ELR (cell line): ENCODE results near the gene CCDC194.

Experiments used
- DNase-seq: peaks from one replicate; pipeline ENCODE4 v3.0.0-alpha.2; 2015; ENCODE audit warnings: low read depth

Gene CCDC194

GRCh38 chr19:17393914-17394313, at the start of gene CCDC194:
Gene CCDC194 (minus strand): TSS chr19:17394196. CDS start chr19:17394158, 38 bp downstream.
- DNase-seq, result no peak

GRCh38 chr19:17441241-17442021, 47.4 kb upstream of the CCDC194 start:
- DNase-seq, result peak; percentile 57

- no peak for DNase-seq
Measured at GRCh38 chr19:17436874-17437267, 42.9 kb upstream of the CCDC194 start.

DNA sequence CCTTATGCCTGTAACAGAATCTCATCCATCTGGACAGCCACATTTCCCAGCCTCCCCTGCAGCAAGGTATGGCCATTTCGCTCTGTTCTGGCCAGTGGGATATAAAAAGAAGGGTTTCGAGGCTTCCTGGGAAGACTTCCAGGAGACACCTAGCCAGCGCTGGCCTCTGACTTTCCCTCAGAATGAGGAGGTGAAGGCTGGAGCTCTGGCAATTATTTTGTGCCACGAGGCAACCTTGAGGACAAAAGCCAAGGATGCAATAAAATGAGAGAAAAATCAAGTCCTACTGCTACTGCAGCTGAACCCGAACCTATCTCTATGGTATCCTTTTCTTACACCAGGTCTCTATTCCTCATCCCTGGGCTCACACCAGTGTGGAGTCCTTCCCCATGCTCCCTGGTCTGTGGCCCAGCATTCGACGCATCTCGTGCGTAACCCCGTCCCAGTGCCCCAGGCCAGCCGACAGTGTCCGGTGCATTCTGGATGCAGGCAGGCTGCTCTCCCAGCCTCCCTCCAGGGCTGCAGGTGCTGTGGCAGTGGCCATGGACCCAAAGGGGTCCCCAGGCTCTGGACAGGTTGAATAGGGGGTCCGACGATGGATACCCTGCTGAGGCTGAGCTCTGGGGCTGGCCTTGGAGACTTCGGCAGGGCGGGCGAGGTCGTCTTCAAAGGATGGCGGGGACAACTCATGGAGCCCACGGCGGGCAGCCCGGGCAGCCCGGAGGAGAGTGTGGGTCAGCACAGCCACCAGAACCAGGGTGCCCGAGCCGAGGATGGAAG, 42.3 kb upstream of the CCDC194 start:
- no peak for DNase-seq

GRCh38 chr19:17435218-17435617, 41.2 kb upstream of the CCDC194 start:
- no peak for DNase-seq

DNA sequence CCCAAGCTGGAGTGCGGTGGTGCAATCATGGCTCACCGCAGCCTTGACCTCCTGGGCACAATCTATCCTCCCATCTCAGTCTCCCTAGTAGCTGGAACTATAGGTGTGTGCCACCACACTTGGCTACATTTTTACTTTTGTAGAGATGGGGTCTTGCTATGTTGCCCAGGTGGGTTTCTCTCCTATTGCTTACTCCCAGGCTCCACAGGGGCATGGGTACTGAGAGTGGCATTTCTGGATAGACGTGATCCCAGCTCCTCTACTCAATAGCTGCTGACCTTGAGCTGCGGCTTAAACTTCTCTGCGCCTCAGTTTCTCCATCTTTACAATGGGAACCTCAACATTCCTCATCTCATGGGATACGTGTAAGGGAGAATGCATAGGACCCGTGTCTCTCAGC, 37.4 kb upstream of the CCDC194 start:
- DNase-seq, result no peak

- DNase-seq, result no peak
Measured at GRCh38 chr19:17429641-17430113, 35.7 kb upstream of the CCDC194 start.

GRCh38 chr19:17424743-17425365, 30.9 kb upstream of the CCDC194 start:
- DNase-seq, result peak; percentile 34

- DNase-seq, result no peak
Measured at GRCh38 chr19:17423429-17424208, 29.6 kb upstream of the CCDC194 start.

- no peak for DNase-seq
Measured at GRCh38 chr19:17421942-17422341, 27.9 kb upstream of the CCDC194 start.

- DNase-seq, result peak; percentile 20
Measured at GRCh38 chr19:17420475-17420924, 26.5 kb upstream of the CCDC194 start.

GRCh38 chr19:17419621-17420474, 25.9 kb upstream of the CCDC194 start, which contains the start of gene MVB12A:
Gene MVB12A (plus strand): TSS chr19:17420047. CDS start chr19:17420136, 89 bp downstream.
- peak; percentile 99 for DNase-seq

GRCh38 chr19:17419154-17419620, 25.2 kb upstream of the CCDC194 start:
- peak; percentile 27 for DNase-seq

DNA sequence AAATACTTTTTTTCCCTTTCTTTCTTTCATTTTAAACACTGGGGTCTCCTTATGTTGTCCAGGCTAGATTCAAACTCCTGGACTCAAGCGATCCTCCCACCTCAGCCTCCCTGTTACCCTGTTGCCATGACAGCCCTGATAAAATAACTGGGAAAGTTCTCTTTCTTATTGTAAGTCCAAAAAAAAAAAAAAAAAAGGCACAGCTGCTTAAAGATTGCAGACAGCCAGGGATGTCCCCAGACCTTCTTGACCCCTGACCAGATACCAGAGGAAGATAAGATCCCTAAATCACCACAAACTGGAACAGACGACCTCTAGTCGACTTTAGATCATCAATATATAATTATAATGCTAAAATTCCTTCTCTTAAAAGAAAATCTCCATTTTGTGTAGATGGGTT, 24.7 kb upstream of the CCDC194 start:
- no peak for DNase-seq

DNA sequence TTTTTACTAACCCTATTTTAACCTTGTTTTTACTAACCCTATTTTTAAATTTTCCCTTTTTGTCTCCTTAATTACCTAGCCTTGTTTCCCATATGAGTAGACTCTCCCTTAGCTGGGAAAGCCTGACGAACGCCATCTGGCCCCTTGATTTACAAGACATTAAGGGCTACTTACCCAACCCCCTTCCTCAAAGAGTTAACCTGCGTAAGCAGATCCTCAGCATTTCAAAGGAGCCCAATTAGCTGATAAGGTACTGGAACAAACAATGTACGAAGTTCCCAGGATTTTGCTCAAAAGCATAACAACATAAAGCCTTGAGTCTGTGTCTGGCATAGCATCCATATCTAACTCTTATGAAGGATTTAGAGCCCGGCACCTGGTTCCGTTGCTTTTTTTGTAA, 21.1 kb upstream of the CCDC194 start:
- DNase-seq, result no peak

GRCh38 chr19:17414097-17414496, 20.1 kb upstream of the CCDC194 start:
- DNase-seq, result no peak

DNA sequence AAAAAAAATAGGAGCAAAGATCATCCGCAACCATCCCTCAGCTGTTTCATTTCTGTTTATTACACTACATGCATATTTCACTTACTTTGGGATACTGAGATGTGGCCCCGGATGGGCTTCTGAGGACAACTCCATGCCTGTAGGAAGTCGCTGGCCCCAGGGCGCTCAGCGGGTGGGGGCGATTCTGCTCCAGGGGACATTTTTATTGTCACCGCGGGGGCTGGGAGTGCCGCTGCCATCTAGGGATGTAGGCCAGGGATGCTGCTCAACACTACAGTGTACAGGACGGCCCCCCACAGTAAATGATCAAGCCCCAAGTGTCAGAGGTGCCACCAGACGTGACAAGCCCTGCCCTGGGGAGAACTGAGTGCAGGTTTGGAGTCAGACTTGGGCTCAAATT, 17.8 kb upstream of the CCDC194 start:
- no peak for DNase-seq

DNA sequence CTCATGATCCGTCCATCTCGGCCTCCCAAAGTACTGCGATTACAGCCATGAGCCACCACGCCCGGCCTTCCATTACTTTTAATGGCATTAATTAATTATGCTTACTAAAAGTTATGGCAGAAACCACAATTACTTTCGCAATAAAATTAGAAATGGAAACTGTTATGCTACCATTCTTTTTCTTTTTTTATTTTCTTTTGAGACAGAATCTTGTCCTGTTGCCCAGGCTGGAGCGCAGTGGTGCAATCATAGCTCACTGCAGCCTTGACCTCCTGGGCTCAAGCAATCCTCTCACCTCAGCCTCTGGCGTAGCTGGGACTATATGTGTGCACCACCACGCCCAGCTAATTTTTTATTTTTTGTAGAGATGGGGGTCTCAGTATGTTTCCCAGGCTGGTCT, 16.0 kb upstream of the CCDC194 start:
- DNase-seq, result no peak

DNA sequence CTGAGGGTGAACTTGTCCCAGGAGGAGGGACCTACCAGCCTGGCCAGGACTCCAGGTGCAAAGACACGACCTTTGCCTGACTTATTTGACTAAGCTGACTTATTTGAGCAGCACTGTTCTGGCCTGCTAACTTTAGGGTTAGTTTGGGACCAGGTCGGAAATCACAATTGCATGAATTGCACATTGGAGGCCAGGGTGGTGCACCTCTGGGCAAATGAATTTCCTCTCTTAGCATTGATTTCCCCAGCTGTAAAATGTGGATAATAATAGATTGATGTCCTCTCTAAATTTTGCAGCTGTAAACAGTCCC, 12.8 kb upstream of the CCDC194 start:
- DNase-seq, result no peak

DNA sequence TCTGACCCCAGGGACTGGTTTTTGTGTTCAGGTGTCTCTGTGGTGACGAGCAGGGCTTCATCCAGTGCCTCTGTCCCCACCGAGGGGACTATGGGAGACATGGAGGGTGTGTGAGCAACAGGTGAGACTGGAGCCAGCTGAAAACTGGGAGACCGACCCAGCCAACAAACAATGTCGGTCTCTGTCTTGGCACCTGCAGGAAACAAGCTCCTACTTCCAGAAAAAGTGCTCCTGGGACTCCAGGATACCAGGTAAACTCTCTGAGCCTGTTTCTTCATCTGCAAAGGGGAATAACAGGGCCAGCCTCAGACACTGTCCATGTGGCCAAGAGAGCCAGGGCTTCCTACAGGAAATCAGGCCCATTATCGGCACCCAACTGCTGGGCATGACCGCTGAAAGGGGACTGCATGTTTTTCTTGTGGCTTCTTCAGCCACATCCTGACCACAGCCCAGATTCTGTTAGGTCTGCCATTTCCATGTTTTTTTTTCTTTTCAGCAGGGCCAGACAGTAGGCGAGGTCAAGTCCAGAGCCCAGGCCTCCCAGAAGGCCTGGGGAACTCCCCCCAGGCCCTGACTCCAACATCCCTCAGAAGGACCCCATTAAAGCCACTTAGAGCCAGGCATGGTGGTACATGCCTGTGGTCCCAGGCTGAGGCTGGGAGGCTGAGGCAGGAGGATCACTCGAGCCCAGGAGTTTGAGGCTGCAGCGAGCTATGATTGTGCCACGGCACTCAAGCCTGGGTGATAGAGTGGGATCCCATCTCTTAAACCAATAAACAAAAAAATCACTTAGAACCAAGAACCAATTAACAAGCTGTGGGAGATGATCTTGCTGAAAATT, 12.3 kb upstream of the CCDC194 start:
- peak; percentile 47 for DNase-seq
